IMR-90 (cell line): ENCODE data around the gene WDR27. TPM values are rescaled to one million over a fixed set of nuclear protein-coding genes. Genes with fewer than 3 reads are reported as not detected.

Experiments used
- ATAC-seq: fragments of 200-7000 bp; cut with Tn5 transposase; 2 replicates; pipeline ENCODE4 v1.9.1; 2020; ENCODE audit warnings: low read depth, mild to moderate bottlenecking, moderate library complexity
- BruUV-seq: library from RNA; stranded (reverse); fragments of 400-500 nt; replicated peaks from 2 replicates; lab custom pipeline; 2021; lab: Mats Ljungman, UMichigan
- CTCF ChIA-PET: fragments of 300-600 bp; formaldehyde crosslinking; extraction: SDS; loops from one replicate; lab custom pipeline; 2021; ENCODE audit warnings: antibody characterized with exemption; lab: Yijun Ruan, JAX
- POLR2A ChIA-PET: fragments of 300-600 bp; sonication (Branson Sonifier 250); formaldehyde crosslinking; loops from one replicate; lab custom pipeline; 2022; ENCODE audit warnings: antibody characterized with exemption; ENCODE audit not compliant: unreplicated experiment; lab: Charles Lee
- DNase-seq: peaks from one replicate; pipeline ENCODE4 v3.0.0; 2013
- H2AFZ ChIP-seq: replicated peaks from 2 replicates; pipeline ENCODE3; 2013; ENCODE audit warnings: low read length, mild to moderate bottlenecking; ENCODE audit not compliant: poor library complexity
- H2AK5ac ChIP-seq: 2 replicates; pipeline ENCODE4 v1.6.1; 2013; ENCODE audit warnings: low read depth, low read length, inconsistent platforms
- H2AK9ac ChIP-seq: replicated peaks from 2 replicates; pipeline ENCODE3; 2013; ENCODE audit warnings: mild to moderate bottlenecking, low read depth, low read length, moderate library complexity; ENCODE audit not compliant: poor library complexity
- H2BK120ac ChIP-seq: 2 replicates; pipeline ENCODE4 v1.6.1; 2013; ENCODE audit warnings: low read depth, low read length, inconsistent platforms
- H2BK15ac ChIP-seq: 3 replicates; pipeline ENCODE4 v1.6.1; 2013; ENCODE audit warnings: low read depth, low read length, inconsistent platforms
- H2BK20ac ChIP-seq: 2 replicates; pipeline ENCODE4 v1.6.1; 2013; ENCODE audit warnings: low read depth, mild to moderate bottlenecking, inconsistent platforms, low read length, moderate library complexity
- H2BK5ac ChIP-seq: 2 replicates; pipeline ENCODE4 v1.6.1; 2013; ENCODE audit warnings: mild to moderate bottlenecking, low read depth, low read length, inconsistent platforms; ENCODE audit not compliant: poor library complexity, severe bottlenecking
- H3K14ac ChIP-seq: replicated peaks from 2 replicates; pipeline ENCODE4 v1.6.1; 2013; ENCODE audit warnings: low read depth, low read length, inconsistent platforms
- H3K18ac ChIP-seq: 2 replicates; pipeline ENCODE4 v1.6.1; 2013; ENCODE audit warnings: low read depth, low read length, control low read depth
- H3K23ac ChIP-seq: 2 replicates; pipeline ENCODE4 v1.6.1; 2013; ENCODE audit warnings: low read depth, low read length, inconsistent platforms
- H3K27ac ChIP-seq: 2 replicates; pipeline ENCODE4 v1.5.1; 2013; ENCODE audit warnings: mild to moderate bottlenecking, control low read depth, low read length; ENCODE audit not compliant: insufficient read depth
- H3K27me3 ChIP-seq: 2 replicates; pipeline ENCODE4 v1.6.1; 2013; ENCODE audit warnings: low read length; ENCODE audit not compliant: control insufficient read depth, insufficient read depth
- H3K36me3 ChIP-seq: 2 replicates; pipeline ENCODE4 v1.6.1; 2013; ENCODE audit warnings: low read length, mixed read lengths; ENCODE audit not compliant: control insufficient read depth, insufficient read depth
- H3K4ac ChIP-seq: 2 replicates; pipeline ENCODE4 v1.6.1; 2013; ENCODE audit warnings: low read depth, low read length, inconsistent platforms
- H3K4me1 ChIP-seq: 2 replicates; pipeline ENCODE4 v1.6.1; 2013; ENCODE audit warnings: low read length, mixed read lengths; ENCODE audit not compliant: control insufficient read depth, insufficient read depth
- H3K4me2 ChIP-seq: 2 replicates; pipeline ENCODE4 v1.6.1; 2013; ENCODE audit warnings: low read depth, mild to moderate bottlenecking, control low read depth, low read length, moderate library complexity
- H3K4me3 ChIP-seq: 2 replicates; pipeline ENCODE4 v1.5.1; 2013; ENCODE audit warnings: low read depth, mild to moderate bottlenecking, control low read depth, low read length, moderate library complexity; ENCODE audit not compliant: insufficient read depth
- H3K56ac ChIP-seq: 2 replicates; pipeline ENCODE4 v1.6.1; 2013; ENCODE audit warnings: low read length, inconsistent platforms; ENCODE audit not compliant: insufficient read depth; ENCODE audit errors: extremely low read depth
- H3K79me1 ChIP-seq, 2 experiments: 2 replicates each; pipeline ENCODE4 v1.6.1; 2013; ENCODE audit warnings: low read length in 2 of 2, inconsistent platforms in 1 of 2, low read depth in 1 of 2
- H3K9ac ChIP-seq: 2 replicates; pipeline ENCODE4 v1.6.1; 2013; ENCODE audit warnings: low read depth, low read length, control low read depth
- H3K9me1 ChIP-seq: 2 replicates; pipeline ENCODE4 v1.6.1; 2013; ENCODE audit warnings: low read length, inconsistent platforms; ENCODE audit not compliant: insufficient read depth
- H3K9me3 ChIP-seq: 2 replicates; pipeline ENCODE4 v1.6.1; 2013; ENCODE audit warnings: low read length; ENCODE audit not compliant: control insufficient read depth, insufficient read depth
- H4K20me1 ChIP-seq: 2 replicates; pipeline ENCODE4 v1.6.1; 2013; ENCODE audit warnings: low read length, inconsistent platforms; ENCODE audit not compliant: insufficient read depth
- H4K5ac ChIP-seq: 2 replicates; pipeline ENCODE4 v1.6.1; 2013; ENCODE audit warnings: mild to moderate bottlenecking, low read depth, low read length, control low read depth
- H4K8ac ChIP-seq, 2 experiments: 2 replicates each; pipeline ENCODE4 v1.6.1; 2013; ENCODE audit warnings: low read depth in 2 of 2, low read length in 2 of 2, control low read depth in 1 of 2, inconsistent platforms in 1 of 2
- H4K91ac ChIP-seq: 2 replicates; pipeline ENCODE4 v1.6.1; 2013; ENCODE audit warnings: low read depth, low read length, inconsistent platforms; ENCODE audit not compliant: insufficient read depth
- BHLHE40 ChIP-seq: fragments of 150-350 bp; IDR thresholded peaks from 2 replicates; pipeline ENCODE4 v1.6.1; 2016; ENCODE audit warnings: mild to moderate bottlenecking, low read depth, low read length
- CEBPB ChIP-seq: IDR thresholded peaks from 2 replicates; pipeline ENCODE4 v1.6.1; 2012; ENCODE audit warnings: low read depth, low read length, improper control_type of control experiment
- FOS ChIP-seq: fragments of 150-350 bp; IDR thresholded peaks from 2 replicates; pipeline ENCODE4 v1.6.1; 2016; ENCODE audit warnings: low read depth, low read length
- MAFK ChIP-seq: IDR thresholded peaks from 2 replicates; pipeline ENCODE4 v1.6.1; 2012; ENCODE audit warnings: low read depth, low read length, improper control_type of control experiment
- MXI1 ChIP-seq: IDR thresholded peaks from 2 replicates; pipeline ENCODE4 v1.6.1; 2012; ENCODE audit warnings: low read depth, mild to moderate bottlenecking, low read length, moderate library complexity, borderline replicate concordance
- NFE2L2 ChIP-seq: fragments of 150-350 bp; IDR thresholded peaks from 2 replicates; pipeline ENCODE4 v1.6.1; 2016; ENCODE audit warnings: low read depth, mild to moderate bottlenecking, low read length
- POLR2A ChIP-seq: IDR thresholded peaks from 2 replicates; pipeline ENCODE4 v1.6.1; 2012; ENCODE audit warnings: mild to moderate bottlenecking, low read depth, low read length
- RAD21 ChIP-seq: IDR thresholded peaks from 2 replicates; pipeline ENCODE4 v1.6.1; 2012; ENCODE audit warnings: low read length, improper control_type of control experiment
- RCOR1 ChIP-seq: IDR thresholded peaks from 2 replicates; pipeline ENCODE4 v1.6.1; 2012; ENCODE audit warnings: mild to moderate bottlenecking, low read length, improper control_type of control experiment; ENCODE audit not compliant: insufficient replicate concordance
- RFX5 ChIP-seq: IDR thresholded peaks from 2 replicates; pipeline ENCODE4 v1.8.0; 2012; ENCODE audit warnings: low read depth, mild to moderate bottlenecking, low read length, moderate library complexity
- SMC3 ChIP-seq: fragments of 150-350 bp; IDR thresholded peaks from 2 replicates; pipeline ENCODE4 v1.6.1; 2016; ENCODE audit warnings: low read depth, mild to moderate bottlenecking, antibody characterized with exemption, low read length, moderate library complexity
- WGBS, 2 experiments: methylation state at CpG; one replicate each; pipeline versions ENCODE4 v1.1.5 to v1.1.7; 2013; ENCODE audit warnings: missing lambda C conversion rate in 2 of 2; ENCODE audit not compliant: insufficient read length in 1 of 2; ENCODE audit errors: extremely low coverage in 2 of 2; 5-methylcytosine and 5-hydroxymethylcytosine counted together
- dilution Hi-C: fragments of 300-500 bp; cut with HindIII; formaldehyde crosslinking; loops from one replicate; pipeline ENCODE4 v1.14.3; 2018; ENCODE audit warnings: low sequenced_read_pairs; ENCODE audit not compliant: unreplicated experiment
- in situ Hi-C: fragments of 300-500 bp; cut with MboI; formaldehyde crosslinking; loops from 3 replicates; pipeline ENCODE4 v1.14.3; 2019; ENCODE audit warnings: low sequenced_read_pairs, inconsistent platforms, mixed read lengths
- intact Hi-C: fragments of 100-400 bp; cut with micrococcal nuclease; formaldehyde crosslinking; loops from 2 replicates; pipeline ENCODE4 v1.10.0; 2022
- polyA plus RNA-seq, 3 experiments: library from polyadenylated mRNA; depleted of rRNA; stranded (reverse); fragments of >200 nt; gene quantifications; 2 replicates each; pipeline ENCODE4 v1.2.3, GENCODE V29; 2012; ENCODE audit warnings: low replicate concordance in 1 of 3
- total RNA-seq: library from RNA; depleted of rRNA; stranded (reverse); fragments of >200 nt; gene quantifications from 2 replicates; pipeline ENCODE4 v1.2.3, GENCODE V29; 2012
- TF ChIP-seq, protein P1 (sequence below): fragments of 150-350 bp; IDR thresholded peaks from 2 replicates; pipeline ENCODE4 v1.6.1; 2017; ENCODE audit warnings: mild to moderate bottlenecking, antibody characterized with exemption, low read length, low read depth
- TF ChIP-seq, protein P2 (sequence below): conservative IDR thresholded peaks from 2 replicates; pipeline ENCODE4 v1.5.1; 2012; ENCODE audit warnings: mild to moderate bottlenecking, low read depth, low read length, improper control_type of control experiment

The WDR27 gene
- total and polyA plus RNA-seq, 2 of the 4 experiments (the other 2 are of a cell fraction): 7.0 to 18.5 TPM

DNA sequence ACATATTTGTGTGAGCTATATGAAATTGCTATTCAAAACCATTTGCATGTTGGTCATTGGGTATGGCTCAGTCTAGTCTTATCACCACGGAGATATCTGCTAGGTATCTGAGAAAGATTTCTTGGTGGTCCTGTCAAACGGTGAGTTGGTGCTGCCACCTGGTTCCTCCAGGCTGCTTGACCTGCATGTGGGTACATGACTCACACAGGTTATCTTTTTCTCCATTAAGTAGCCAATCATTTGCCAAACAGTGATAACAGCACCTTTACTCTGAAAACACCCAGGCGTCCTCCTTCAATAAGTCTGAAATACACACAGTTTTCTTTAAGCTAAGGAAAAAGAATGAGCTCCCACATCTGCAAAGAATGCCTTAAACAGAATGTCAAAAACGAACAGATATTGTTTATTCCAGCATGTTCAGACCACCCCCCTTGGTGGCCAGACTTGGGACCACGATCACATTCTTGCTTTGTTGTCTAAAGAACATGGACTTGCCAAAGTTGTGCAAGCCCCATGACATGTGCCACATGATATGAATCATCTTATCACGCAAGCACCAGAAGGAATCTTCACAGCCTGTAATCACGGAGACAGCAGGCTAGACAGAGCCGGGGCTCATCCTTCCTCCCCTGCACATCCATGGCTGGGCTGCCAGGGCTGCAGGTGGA is 247.5 kb downstream of the WDR27 start:
- H4K5ac ChIP-seq: peak overlapping the region; percentile 86
- CTCF ChIA-PET: interaction anchor here (0.6 kb wide), 1 partner anchor 387 kb away, joined by 4 read pairs; no protein-coding TSS in a partner anchor
- H4K20me1 ChIP-seq: no peaks in the 10 kb centered on the region
- H3K9me3 ChIP-seq: no peaks in the 10 kb centered on the region
- H2BK5ac ChIP-seq: peak overlapping the region; percentile 85
- intact Hi-C loops (loop anchor here (10.0 kb wide), 1 partner anchor 380 kb away; no protein-coding TSS in a partner anchor), in situ Hi-C loops (no loop called here), dilution Hi-C loops (no loop called here)
- H2AFZ ChIP-seq: peak overlapping the region; percentile 71
- H2BK120ac ChIP-seq: peak overlapping the region; percentile 96
- TF ChIP-seq MAFK (no peak), FOS (peak; percentile 89), RCOR1 (peak; percentile 85), MXI1 (no peak), SMC3 (0 out of 2 replicates have a peak, but pooled peaks have one; percentile 6), POLR2A (no peak), RAD21 (no peak; the same call in 1 of the 2 replicates), NFE2L2 (no peak), CEBPB (peak; percentile 99), RFX5 (no peak), BHLHE40 (peak; percentile 89)
- TF ChIP-seq, protein P1, sequence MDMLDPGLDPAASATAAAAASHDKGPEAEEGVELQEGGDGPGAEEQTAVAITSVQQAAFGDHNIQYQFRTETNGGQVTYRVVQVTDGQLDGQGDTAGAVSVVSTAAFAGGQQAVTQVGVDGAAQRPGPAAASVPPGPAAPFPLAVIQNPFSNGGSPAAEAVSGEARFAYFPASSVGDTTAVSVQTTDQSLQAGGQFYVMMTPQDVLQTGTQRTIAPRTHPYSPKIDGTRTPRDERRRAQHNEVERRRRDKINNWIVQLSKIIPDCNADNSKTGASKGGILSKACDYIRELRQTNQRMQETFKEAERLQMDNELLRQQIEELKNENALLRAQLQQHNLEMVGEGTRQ: peak; percentile 70; the same call in 1 of the 2 replicates
- TF ChIP-seq, protein P2, sequence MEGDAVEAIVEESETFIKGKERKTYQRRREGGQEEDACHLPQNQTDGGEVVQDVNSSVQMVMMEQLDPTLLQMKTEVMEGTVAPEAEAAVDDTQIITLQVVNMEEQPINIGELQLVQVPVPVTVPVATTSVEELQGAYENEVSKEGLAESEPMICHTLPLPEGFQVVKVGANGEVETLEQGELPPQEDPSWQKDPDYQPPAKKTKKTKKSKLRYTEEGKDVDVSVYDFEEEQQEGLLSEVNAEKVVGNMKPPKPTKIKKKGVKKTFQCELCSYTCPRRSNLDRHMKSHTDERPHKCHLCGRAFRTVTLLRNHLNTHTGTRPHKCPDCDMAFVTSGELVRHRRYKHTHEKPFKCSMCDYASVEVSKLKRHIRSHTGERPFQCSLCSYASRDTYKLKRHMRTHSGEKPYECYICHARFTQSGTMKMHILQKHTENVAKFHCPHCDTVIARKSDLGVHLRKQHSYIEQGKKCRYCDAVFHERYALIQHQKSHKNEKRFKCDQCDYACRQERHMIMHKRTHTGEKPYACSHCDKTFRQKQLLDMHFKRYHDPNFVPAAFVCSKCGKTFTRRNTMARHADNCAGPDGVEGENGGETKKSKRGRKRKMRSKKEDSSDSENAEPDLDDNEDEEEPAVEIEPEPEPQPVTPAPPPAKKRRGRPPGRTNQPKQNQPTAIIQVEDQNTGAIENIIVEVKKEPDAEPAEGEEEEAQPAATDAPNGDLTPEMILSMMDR: 0 out of 2 replicates have a peak, but pooled peaks have one; percentile 2
- no peaks in the 10 kb centered on the region for H3K27me3 ChIP-seq
- H4K8ac ChIP-seq: peak overlapping the region; percentile 14 to 73; a peak in 3 of 4 replicates
- no TSS peak for BruUV-seq
- peak overlapping the region; percentile 35; the same call in 1 of the 2 replicates for H3K9ac ChIP-seq
- H2AK9ac ChIP-seq: peak overlapping the region; percentile 18
- H3K4me2 ChIP-seq: peak overlapping the region; percentile 54; the same call in 1 of the 2 replicates
- peak overlapping the region; percentile 96 for H3K18ac ChIP-seq
- H3K4me3 ChIP-seq: no peak overlapping the region
- H2BK20ac ChIP-seq: peak overlapping the region; percentile 91
- peak; percentile 94 for DNase-seq
- ATAC-seq: peak; percentile 44
- peak overlapping the region; percentile 4; the same call in 1 of the 2 replicates for H3K23ac ChIP-seq
- peak overlapping the region; percentile 46; the same call in 1 of the 2 replicates for H3K14ac ChIP-seq
- H3K4me1 ChIP-seq: peaks cover 20% of the 10 kb centered on the region
- H4K91ac ChIP-seq: peak overlapping the region; percentile 94
- H2AK5ac ChIP-seq: peak overlapping the region; percentile 54; the same call in 1 of the 2 replicates
- no peaks in the 10 kb centered on the region for H3K36me3 ChIP-seq
- peak overlapping the region; percentile 29; the same call in 1 of the 2 replicates for H3K56ac ChIP-seq
- peak overlapping the region; percentile 74 for H3K27ac ChIP-seq
- WGBS, 2 experiments: 23% methylated on average over 3 of the region's 8 CpGs; no CpG with 5 or more reads in 1 of the 2 experiments
- peaks cover 25% of the 10 kb centered on the region; the same call in 1 of the 2 replicates for H3K9me1 ChIP-seq
- H3K79me1 ChIP-seq: no peaks in the 10 kb centered on the region
- peak overlapping the region; percentile 82 for H2BK15ac ChIP-seq
- H3K4ac ChIP-seq: peak overlapping the region; percentile 86
- POLR2A ChIA-PET: no interaction called here
